HEK293 (cell line): ENCODE results near the gene CD79A.
A peak's percentile ranks its signal among the peaks of the same experiment; 100 is the strongest.

Experiments
- CTCF ChIA-PET: fragments of 350-600 bp; formaldehyde crosslinking; extraction: SDS; loops from one replicate; lab custom pipeline; 2021; ENCODE audit warnings: antibody characterized with exemption; lab: Yijun Ruan, JAX
- POLR2A ChIA-PET: fragments of 300-600 bp; formaldehyde crosslinking; extraction: SDS; loops from one replicate; lab custom pipeline; 2020; ENCODE audit warnings: antibody characterized with exemption, inconsistent platforms; lab: Yijun Ruan, JAX
- H3K27ac ChIP-seq: fragments of 200-500 bp; sonication (Bioruptor generic); 2 replicates; pipeline ENCODE4 v1.5.1; 2014; ENCODE audit warnings: low read depth, low read length, control low read depth, inconsistent platforms; ENCODE audit errors: extremely low read depth
- H3K36me3 ChIP-seq, 2 experiments: fragments of 200-500 bp in 1 of 2; sonication (Bioruptor generic) in 1 of 2; 1 replicate in 1 of 2; 2 replicates in 1 of 2; pipeline ENCODE4 v1.5.1; 2014 to 2017; ENCODE audit warnings: inconsistent platforms in 2 of 2, low read length in 2 of 2; ENCODE audit not compliant: control insufficient read depth in 2 of 2, insufficient read depth in 1 of 2
- H3K4me1 ChIP-seq: fragments of 200-500 bp; sonication (Bioruptor generic); 2 replicates; pipeline ENCODE4 v1.5.1; 2014; ENCODE audit warnings: mild to moderate bottlenecking, low read length, inconsistent platforms; ENCODE audit not compliant: control insufficient read depth, insufficient read depth
- H3K4me3 ChIP-seq: 2 replicates; pipeline ENCODE4 v1.5.1; 2011; ENCODE audit warnings: low read depth, mild to moderate bottlenecking, control low read depth, low read length, moderate library complexity
- H3K9me3 ChIP-seq: fragments of 200-500 bp; sonication (Bioruptor generic); 2 replicates; pipeline ENCODE4 v1.5.1; 2014; ENCODE audit warnings: low read depth, low read length, inconsistent platforms; ENCODE audit not compliant: control insufficient read depth, insufficient read depth
- AEBP2 ChIP-seq: fragments of 450-650 bp; formaldehyde crosslinking; IDR thresholded peaks from 2 replicates; pipeline ENCODE4 v1.5.1; 2016; ENCODE audit warnings: missing biosample characterization, missing genetic modification characterization, borderline replicate concordance
- EGR2 ChIP-seq: fragments of 450-650 bp; formaldehyde crosslinking; IDR thresholded peaks from 2 replicates; pipeline ENCODE4 v1.5.1; 2016; ENCODE audit warnings: low read depth, missing biosample characterization, missing genetic modification characterization
- GLIS1 ChIP-seq: fragments of 450-650 bp; formaldehyde crosslinking; IDR thresholded peaks from 2 replicates; pipeline ENCODE4 v1.5.1; 2016; ENCODE audit warnings: missing biosample characterization, missing genetic modification characterization
- SCRT2 ChIP-seq: fragments of 450-650 bp; formaldehyde crosslinking; IDR thresholded peaks from 2 replicates; pipeline ENCODE4 v1.5.1; 2016; ENCODE audit warnings: missing biosample characterization, missing genetic modification characterization
- ZBTB8A ChIP-seq: fragments of 450-650 bp; formaldehyde crosslinking; IDR thresholded peaks from 2 replicates; pipeline ENCODE4 v1.5.1; 2016; ENCODE audit warnings: missing biosample characterization, missing genetic modification characterization
- ZFHX2 ChIP-seq: fragments of 450-650 bp; formaldehyde crosslinking; conservative IDR thresholded peaks from 2 replicates; pipeline ENCODE4 v1.5.1; 2016; ENCODE audit warnings: missing biosample characterization, missing genetic modification characterization
- ZNF148 ChIP-seq: fragments of 450-650 bp; formaldehyde crosslinking; IDR thresholded peaks from 2 replicates; pipeline ENCODE4 v1.5.0; 2017; ENCODE audit warnings: missing biosample characterization, missing genetic modification characterization, borderline replicate concordance
- ZNF211 ChIP-seq: fragments of 450-650 bp; formaldehyde crosslinking; IDR thresholded peaks from 2 replicates; pipeline ENCODE4 v1.5.1; 2016; ENCODE audit warnings: low read depth, missing biosample characterization, missing genetic modification characterization
- ZNF248 ChIP-seq: fragments of 450-650 bp; formaldehyde crosslinking; IDR thresholded peaks from 2 replicates; pipeline ENCODE4 v1.5.1; 2017; ENCODE audit warnings: missing biosample characterization, missing genetic modification characterization
- ZNF292 ChIP-seq: fragments of 450-650 bp; formaldehyde crosslinking; IDR thresholded peaks from 2 replicates; pipeline ENCODE4 v1.5.1; 2016; ENCODE audit warnings: low read depth, missing biosample characterization, missing genetic modification characterization, borderline replicate concordance
- ZNF366 ChIP-seq: fragments of 450-650 bp; formaldehyde crosslinking; conservative IDR thresholded peaks from 2 replicates; pipeline ENCODE4 v1.5.1; 2016; ENCODE audit warnings: missing biosample characterization, missing genetic modification characterization
- TF ChIP-seq, protein P1 (sequence below): fragments of 450-650 bp; formaldehyde crosslinking; IDR thresholded peaks from 2 replicates; pipeline ENCODE4 v1.5.1; 2016; ENCODE audit warnings: missing biosample characterization, missing genetic modification characterization

CD79A gene

GRCh38 chr19:41876847-41877832, at the start of gene CD79A:
Gene CD79A (plus strand): TSS chr19:41877279. CDS start chr19:41877305, 26 bp downstream.
- POLR2A ChIA-PET, result interaction anchor here (0.5 to 1.7 kb wide), 5 partner anchors 11 to 72 kb away, joined by 3 to 4 read pairs (median 3); partner anchors contain the start of gene RPS19

DNA sequence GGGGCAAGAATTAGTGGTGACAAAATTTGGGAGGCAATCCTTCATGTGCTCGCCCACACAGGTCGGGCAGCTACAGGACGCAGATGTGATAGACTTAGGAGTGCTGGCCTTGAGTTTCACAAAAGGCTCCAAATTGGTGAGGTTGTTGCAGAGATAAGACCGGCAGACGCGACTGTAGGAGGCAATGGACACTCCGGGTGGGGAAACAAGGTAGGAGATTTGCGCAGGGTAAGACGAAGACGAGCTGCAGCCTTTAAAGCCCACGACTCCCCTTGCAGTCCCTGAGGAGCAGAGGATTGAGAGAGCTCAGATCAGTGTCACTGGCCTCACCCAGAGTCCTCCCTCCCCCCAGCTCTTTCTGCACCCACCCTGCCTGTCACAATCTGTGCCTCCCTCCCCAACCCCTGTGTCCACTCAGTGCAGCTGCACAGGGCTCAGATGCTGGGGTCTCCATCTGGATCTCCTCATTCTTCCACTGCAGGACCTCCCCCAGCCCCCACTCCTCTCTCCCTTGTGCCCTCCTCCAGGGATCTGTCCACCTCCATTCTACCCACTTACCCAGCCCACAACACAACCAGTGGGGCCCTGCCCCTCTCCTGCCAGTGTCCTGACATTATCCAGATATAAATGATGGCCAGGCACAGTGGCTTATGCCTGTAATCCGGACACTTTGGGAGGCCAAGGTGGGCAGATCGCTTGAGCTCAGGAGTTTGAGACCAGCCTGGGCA, 38.9 kb upstream of the CD79A start:
- no peaks in the 10 kb centered on the region for H3K36me3 ChIP-seq
- TF ChIP-seq, protein P1, sequence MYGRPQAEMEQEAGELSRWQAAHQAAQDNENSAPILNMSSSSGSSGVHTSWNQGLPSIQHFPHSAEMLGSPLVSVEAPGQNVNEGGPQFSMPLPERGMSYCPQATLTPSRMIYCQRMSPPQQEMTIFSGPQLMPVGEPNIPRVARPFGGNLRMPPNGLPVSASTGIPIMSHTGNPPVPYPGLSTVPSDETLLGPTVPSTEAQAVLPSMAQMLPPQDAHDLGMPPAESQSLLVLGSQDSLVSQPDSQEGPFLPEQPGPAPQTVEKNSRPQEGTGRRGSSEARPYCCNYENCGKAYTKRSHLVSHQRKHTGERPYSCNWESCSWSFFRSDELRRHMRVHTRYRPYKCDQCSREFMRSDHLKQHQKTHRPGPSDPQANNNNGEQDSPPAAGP, result no peak
- TF ChIP-seq ZNF148 (tag by site-specific recombination) (no peak), ZNF211 (tag by site-specific recombination) (no peak), ZNF366 (tag by site-specific recombination) (no peak), ZFHX2 (peak; percentile 60), ZBTB8A (tag by site-specific recombination) (no peak), ZNF292 (tag by site-specific recombination) (no peak), EGR2 (tag by site-specific recombination) (peak; percentile 72)
- H3K27ac ChIP-seq, result no peak overlapping the region
- ChIA-PET POLR2A (interaction anchor here (1.0 to 2.3 kb wide), 2 partner anchors 22 to 32 kb away, joined by 5 to 7 read pairs; partner anchors contain the start of gene RPS19), CTCF (interaction anchor here (0.6 to 11.2 kb wide), 12 partner anchors 14 to 1268 kb away, joined by 3 to 126 read pairs (median 4); partner anchors contain the start of gene CEACAM3)
- H3K9me3 ChIP-seq, result no peaks in the 10 kb centered on the region
- no peak overlapping the region for H3K4me3 ChIP-seq
- H3K4me1 ChIP-seq, result no peaks in the 10 kb centered on the region

More at GRCh38 chr19:41876847-41877832, at the start of gene CD79A:
- no peak within 1 kb of the TSS for H3K4me3 ChIP-seq
- CTCF ChIA-PET, result interaction anchor here (0.7 to 5.9 kb wide), 4 partner anchors 10 to 236 kb away, joined by 3 to 73 read pairs (median 6); partner anchors contain the start of gene RABAC1
- H3K4me1 ChIP-seq, result no peaks in the 10 kb centered on the region
- H3K36me3 ChIP-seq, result peaks cover 0 to 2% of the 10 kb centered on the region in 2 experiments; a peak in 2 of 3 replicates
- no peaks in the 10 kb centered on the region for H3K9me3 ChIP-seq
- no peak within 1 kb of the TSS for H3K27ac ChIP-seq
- TF ChIP-seq GLIS1 (tag by site-specific recombination), result peak; percentile 24; the same call in 1 of the 2 replicates
- no peak for TF ChIP-seq AEBP2 (tag by site-specific recombination)

- Histone ChIP-seq H3K4me3 (no peak overlapping the region), H3K9me3 (no peaks in the 10 kb centered on the region), H3K27ac (no peak overlapping the region), H3K4me1 (no peaks in the 10 kb centered on the region), H3K36me3 (no peaks in the 10 kb centered on the region)
- ChIA-PET POLR2A (interaction anchor here (0.6 to 2.3 kb wide), 2 partner anchors 21 to 35 kb away, joined by 3 to 7 read pairs; partner anchors contain the start of gene RPS19), CTCF (interaction anchor here (0.5 to 11.2 kb wide), 8 partner anchors 9 to 609 kb away, joined by 3 to 126 read pairs (median 4); partner anchors contain the start of gene CEACAM3)
- 0 out of 2 replicates have a peak, but pooled peaks have one; percentile 2 for TF ChIP-seq SCRT2
- no peak for TF ChIP-seq ZNF248
Measured at GRCh38 chr19:41839211-41839610, 37.9 kb upstream of the CD79A start.
